GM18511 (cell line): ENCODE data around the gene RFX3.

Experiments used
- ATAC-seq: cut with Tn5 transposase; IDR thresholded peaks from one replicate; pipeline ENCODE4 v1.9.1; 2021; ENCODE audit warnings: mild to moderate bottlenecking, moderate library complexity; ENCODE audit not compliant: unreplicated experiment

RFX3 gene

GRCh38 chr9:3514786-3515185 is 11.0 kb downstream of the RFX3 start:
- ATAC-seq, result no peak

- ATAC-seq, result no peak
These were observed 12.5 kb downstream of the RFX3 start for GRCh38 chr9:3513265-3513818.

- ATAC-seq, result no peak
These were observed 14.2 kb downstream of the RFX3 start for GRCh38 chr9:3511551-3511950.

- no peak for ATAC-seq
These were observed 15.0 kb downstream of the RFX3 start for GRCh38 chr9:3510796-3511195.

GRCh38 chr9:3509926-3510325 is 15.9 kb downstream of the RFX3 start:
- ATAC-seq, result no peak

- peak; percentile 58 for ATAC-seq
These were observed 17.1 kb downstream of the RFX3 start for GRCh38 chr9:3508521-3509291.

DNA sequence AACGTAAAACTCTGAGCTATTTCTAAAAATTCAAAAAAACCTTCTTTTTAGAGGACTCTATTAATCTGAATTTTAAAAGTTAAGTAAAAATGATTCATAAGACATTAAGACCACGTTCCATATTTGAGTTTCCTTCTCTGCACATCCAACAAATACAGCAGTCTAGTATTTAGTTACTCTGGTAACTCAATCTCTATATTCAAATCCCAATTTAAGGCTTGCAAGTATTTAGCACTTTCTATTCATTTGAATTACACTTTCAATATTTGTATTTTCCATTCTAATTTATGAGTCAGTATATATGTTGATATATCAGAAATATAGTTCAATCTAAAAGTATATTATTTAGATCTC is 17.7 kb downstream of the RFX3 start:
- peak; percentile 26 for ATAC-seq

DNA sequence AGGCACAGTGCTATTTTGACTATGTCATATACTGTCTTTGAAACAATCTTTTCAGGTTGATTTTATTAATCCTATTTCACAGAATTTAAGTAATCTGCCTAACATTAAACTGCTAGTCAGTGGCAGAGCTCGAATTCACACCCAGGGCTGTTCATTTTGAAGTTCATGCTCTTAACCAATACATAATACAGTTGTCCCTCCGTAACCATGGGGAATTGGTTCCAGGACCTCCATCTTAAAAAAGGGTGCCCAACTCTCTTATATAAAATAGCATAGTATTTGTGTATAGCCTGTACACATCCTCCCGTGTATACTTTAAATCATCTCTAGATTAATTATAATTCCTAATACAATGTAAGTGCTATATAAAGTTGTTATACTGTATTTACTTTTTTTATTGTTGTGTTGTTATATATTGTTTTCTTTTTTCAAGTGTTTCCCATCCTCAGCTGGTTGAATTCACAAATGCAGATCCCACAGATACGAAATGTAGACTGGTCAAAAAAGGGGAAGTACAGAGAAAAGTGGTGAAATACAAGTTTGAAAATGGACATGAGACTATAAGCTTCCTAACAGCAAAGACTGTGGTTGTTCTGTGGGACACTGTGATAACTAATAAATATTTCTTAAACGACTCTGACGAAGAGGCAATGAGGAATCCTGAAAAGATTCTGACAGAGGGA is 18.3 kb downstream of the RFX3 start:
- ATAC-seq, result peak; percentile 74

DNA sequence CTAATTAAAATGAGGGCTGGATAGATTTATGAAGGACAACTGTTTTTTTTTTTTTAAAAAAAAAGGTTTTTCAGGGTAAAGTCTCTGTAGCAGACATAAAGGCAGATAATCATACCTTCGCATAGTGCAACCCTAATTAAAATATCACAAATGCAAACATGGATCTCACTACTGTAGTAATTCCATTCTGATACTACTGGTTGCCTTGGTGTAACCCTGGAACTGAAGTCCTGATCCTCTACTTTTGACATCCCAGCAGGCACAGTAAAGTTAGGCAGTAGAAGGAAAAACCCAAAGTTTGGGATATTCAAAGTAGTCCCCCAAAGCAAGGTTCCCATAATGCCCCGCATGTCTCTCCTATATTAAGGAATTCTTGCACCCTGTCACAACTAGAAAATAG is 19.6 kb downstream of the RFX3 start:
- ATAC-seq, result no peak

DNA sequence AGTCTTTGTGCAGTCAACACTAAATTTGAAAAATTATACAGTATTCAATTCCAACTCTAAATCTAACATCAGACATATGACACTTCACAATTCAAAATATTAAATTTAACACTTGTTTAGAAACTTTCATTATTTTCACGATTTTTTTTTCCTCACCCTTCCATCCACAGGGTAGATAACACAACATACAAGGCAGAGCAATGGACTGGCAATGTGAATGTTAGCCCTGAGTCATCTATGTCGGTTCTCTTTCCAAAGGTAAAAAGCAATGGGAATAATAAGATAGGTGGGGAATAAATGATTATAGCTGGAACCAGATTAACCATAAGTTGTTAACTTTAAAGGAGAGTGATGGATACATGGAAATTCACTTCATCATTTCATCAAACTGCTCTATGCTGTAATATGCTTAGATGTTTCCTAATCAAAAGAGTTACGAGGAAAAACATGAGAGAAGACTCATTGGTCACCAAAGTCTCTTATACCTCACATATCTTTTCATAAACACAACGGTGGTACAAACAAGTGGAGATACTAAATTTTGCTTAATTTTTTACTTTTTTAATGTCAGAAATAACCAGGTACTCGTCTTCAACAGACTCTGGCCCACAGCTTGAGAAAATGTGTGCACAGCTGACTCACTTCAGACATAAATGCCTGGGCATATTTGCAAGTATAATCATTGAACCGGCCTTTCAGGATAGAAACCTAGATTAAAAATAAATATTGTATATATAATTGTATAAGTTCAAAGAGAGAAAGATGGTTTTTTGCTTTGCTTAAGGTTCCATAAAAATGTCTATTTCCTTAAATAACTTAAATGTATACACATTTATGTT is 23.0 kb downstream of the RFX3 start:
- no peak for ATAC-seq

- ATAC-seq, result no peak
These were observed 25.8 kb downstream of the RFX3 start for GRCh38 chr9:3500044-3500443.

GRCh38 chr9:3498691-3499090 is 27.1 kb downstream of the RFX3 start:
- ATAC-seq, result no peak

- no peak for ATAC-seq
These were observed 27.9 kb downstream of the RFX3 start for GRCh38 chr9:3497857-3498256.

DNA sequence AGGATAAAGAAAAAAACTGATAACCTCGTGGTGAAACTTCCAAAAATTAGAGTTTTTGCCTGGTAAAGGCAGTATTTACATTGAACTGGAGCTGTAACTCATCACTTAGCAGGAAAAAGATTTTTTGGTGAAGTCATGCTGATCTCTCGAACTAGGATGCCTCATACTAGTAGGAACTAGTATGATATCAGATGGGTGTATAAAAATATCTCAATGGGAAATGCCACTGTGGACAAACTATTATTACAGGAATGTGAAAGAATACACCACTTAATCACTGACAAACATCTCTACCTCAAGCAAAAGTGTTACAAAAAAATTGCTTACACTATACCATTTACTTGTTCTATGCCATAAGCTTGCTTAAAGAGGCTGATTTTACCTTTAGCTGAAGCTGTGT is 28.4 kb downstream of the RFX3 start:
- ATAC-seq, result no peak

DNA sequence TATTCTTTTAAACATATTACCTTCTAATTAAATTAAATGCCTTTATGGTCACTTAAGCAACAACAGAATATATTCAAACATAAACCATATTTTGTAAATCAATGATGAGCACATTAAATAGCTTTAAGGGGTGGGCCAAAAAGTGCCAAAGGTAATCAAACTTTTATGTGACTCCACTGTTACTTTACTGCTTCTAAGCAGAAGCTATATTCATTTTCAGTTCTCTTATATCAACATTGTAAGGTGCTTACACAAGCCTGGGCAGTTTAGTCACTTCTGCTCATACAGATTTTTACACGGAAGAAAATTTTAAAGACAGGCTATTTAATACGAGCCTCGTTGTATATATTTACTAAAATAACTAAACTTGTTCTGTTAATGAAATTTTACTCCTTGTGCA is 29.9 kb downstream of the RFX3 start:
- no peak for ATAC-seq

DNA sequence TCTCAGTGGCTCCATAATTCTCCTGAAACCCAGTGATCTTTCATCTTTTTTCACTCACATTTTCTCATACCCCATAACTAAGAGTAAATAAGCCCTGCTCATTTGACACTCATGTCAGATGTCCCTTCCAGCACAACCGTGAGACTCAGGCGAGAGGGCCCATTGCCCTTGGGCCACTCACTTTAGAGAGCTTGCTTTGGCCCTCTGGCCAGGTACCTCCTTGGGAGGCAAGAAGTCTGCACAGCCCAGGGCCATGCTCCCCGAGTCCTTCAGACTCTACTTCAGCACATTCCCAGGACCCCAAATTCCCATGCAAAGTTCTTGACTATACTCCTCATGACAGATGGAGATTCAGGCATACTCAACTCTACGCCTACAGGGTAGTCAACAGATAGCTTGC is 33.6 kb downstream of the RFX3 start:
- ATAC-seq, result no peak

DNA sequence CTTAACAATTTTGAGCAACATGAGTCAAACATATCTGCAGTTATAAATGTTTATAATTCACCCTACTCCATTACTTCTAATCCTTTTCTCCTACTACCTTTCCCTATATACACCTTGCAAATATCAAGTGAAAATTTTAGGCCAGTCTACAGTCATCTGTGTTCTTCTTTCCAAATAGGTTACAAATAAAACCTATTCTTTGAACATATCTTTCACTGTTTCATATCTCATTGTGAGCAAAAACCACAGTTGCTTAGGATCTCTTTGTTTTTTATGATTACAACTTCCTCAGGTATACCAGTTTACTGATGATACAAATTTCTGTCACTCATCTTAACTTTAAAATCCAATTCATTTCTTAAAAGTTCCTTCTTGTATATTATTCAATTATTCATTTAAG is 34.4 kb downstream of the RFX3 start:
- ATAC-seq, result no peak

GRCh38 chr9:3490957-3491356 is 34.8 kb downstream of the RFX3 start:
- no peak for ATAC-seq

- no peak for ATAC-seq
These were observed 43.2 kb downstream of the RFX3 start for GRCh38 chr9:3482578-3482977.

GRCh38 chr9:3480353-3480655 is 45.5 kb downstream of the RFX3 start:
- ATAC-seq, result no peak

GRCh38 chr9:3479514-3480352 is 46.1 kb downstream of the RFX3 start:
- ATAC-seq, result peak; percentile 66
